GM19035 (cell line): ENCODE measurements around the gene EBF3.

Source experiments
- ATAC-seq: cut with Tn5 transposase; IDR thresholded peaks from one replicate; pipeline ENCODE4 v1.9.1; 2021; ENCODE audit not compliant: unreplicated experiment

Gene EBF3

DNA sequence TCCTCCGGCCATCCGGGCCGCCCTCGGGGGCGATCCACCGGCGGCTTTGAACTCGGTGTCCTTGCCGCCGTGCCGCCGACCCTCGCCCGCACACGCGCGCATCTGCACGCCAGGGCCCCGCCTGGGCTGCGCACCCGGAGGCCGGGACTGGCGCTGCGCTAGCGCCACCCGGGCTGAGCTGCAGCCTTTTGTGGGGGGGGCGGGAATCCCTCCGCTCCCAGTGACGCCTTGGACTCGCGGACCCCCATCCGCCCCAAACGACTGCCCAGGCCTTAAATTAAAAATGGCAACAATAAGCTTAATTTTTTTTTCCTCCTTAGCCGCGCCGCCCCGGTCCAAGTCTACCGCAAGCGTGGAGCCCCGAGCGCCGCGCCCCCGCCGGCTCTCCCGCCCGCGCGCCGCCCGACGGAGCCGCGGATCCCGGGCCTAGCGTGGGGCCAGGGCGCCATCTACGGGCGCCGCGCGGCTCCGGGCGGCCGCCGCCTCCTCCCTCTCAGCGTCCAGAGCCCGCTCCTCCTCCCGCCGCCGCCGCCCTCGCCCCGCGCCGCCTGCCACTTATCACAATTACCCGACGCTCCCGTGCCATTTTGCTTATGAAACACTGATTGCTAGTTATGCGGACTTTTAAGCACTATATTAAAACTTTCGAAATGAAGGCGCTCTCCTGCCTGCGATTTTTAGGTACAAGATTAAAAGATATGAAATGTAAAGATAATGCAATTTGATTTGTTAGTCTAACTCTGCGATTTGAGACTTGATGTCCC lies 7.5 kb upstream of the EBF3 start:
- no peak for ATAC-seq

DNA sequence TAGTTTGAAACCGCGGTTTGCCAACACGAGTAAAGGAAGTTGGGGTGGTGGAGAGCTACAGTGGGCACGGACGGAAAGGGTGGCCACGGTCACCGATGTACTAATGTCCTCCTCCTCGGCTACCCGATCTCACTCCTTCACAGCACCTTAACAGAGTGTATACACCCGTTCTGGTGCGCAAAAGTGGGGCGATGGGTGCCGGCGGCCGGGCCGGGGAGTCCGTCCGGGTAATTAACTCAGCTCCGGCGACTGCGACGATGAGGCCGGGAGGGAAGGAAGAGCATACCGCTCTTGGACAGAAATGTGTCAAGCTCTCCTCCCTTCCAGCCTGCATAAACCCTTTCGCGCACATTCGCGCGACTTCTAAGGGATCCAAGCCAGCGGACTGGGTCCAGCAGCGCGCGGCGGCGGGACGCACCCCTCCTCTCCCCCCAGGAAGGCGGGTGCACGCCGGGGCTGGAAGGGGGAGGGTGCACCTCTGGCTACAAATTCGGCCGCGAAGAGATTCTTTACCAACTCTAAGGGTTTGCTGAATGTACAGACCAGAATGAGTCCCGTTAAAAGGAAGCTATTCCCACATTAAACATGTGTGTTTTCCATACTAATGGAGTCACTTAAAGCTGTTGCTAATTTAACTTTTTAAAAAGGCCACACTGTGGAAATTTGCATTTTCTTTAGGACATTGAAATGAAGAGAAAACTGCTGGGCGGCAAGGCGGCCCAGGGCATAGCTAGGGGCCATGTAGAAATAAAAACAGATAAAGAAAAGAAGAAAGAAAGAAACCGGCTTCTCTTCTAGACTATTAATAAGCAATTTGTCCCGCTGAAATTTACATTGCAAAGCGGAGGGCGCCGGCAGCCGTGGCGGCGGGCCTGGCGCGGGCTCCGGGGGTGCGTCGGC lies 6.6 kb upstream of the EBF3 start:
- no peak for ATAC-seq

DNA sequence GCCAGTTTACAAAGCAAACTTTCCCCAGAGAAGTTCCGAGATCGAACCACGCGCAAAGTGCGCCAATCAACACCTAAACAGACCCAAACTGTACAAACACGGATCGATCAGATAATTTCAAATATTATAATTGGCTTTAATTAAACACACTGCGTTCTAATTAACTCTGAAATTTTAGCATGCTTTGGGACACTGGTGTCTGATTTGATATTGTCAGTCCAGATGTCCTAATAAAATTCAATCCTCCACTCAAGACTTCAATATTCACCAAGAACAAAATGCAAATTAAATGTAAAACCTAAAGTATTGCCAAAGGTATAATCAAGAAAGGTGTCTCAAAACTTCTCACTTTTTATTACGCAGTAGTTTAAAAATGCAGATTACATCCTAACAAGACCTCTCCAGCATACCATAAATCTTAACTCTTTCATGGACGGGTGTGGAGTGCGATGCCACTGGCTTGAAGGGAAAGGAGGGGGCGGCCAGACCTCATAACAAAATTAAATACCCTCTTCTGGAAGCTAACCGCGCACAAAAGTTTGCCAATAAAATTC lies 5.9 kb upstream of the EBF3 start:
- ATAC-seq, result no peak

DNA sequence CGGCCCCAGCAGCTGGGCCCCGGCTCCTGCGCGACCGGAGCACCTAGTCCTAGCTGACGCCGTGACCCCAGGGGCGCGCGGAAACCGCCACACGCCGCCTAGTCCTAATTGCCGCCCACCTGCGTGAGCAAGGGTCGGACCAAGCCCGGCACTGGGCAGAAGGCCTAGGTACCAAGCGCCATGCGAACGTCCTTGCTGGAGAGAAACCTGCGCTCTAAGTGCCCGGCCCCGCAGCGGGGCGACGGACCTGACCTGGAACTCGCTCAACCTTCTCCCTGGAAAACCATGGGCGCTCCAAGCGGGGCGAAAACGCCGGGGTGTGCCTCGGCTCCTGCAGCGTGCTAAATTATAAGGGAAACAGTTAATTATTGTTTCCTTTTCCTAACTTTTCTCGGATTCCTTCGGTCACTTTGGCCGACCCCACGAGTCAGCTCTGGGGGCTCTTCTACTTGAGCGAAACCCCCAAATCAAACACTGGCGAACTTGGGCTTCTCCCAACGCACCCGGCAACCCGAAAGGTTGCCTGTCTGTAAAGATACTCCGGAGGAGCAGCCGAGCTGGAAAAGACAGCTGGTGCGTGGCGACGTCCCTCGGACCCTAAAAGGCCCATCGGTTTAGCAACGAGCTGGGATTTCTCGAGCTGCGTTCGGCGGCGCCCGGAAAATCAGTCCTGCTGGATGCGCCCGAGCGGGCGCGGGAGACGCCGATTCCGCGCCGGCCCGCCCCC lies 5.3 kb upstream of the EBF3 start:
- no peak for ATAC-seq

DNA sequence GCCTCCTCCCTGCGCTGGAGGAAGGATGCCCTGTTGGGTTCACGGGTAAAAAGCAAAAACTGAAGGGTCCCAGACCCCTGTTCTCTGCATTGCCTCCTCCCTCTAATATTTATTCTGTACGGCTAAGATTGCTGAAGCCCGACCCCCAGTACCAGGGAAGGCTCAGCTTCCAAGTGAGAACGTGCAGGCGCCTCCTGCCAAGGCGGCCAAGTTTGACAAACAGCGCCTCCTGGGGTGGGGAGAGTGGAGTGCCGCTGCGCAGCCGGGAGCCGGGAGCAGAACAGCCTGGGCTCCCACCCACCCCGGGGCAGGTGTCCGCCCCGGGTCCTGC lies 4.7 kb upstream of the EBF3 start:
- no peak for ATAC-seq

DNA sequence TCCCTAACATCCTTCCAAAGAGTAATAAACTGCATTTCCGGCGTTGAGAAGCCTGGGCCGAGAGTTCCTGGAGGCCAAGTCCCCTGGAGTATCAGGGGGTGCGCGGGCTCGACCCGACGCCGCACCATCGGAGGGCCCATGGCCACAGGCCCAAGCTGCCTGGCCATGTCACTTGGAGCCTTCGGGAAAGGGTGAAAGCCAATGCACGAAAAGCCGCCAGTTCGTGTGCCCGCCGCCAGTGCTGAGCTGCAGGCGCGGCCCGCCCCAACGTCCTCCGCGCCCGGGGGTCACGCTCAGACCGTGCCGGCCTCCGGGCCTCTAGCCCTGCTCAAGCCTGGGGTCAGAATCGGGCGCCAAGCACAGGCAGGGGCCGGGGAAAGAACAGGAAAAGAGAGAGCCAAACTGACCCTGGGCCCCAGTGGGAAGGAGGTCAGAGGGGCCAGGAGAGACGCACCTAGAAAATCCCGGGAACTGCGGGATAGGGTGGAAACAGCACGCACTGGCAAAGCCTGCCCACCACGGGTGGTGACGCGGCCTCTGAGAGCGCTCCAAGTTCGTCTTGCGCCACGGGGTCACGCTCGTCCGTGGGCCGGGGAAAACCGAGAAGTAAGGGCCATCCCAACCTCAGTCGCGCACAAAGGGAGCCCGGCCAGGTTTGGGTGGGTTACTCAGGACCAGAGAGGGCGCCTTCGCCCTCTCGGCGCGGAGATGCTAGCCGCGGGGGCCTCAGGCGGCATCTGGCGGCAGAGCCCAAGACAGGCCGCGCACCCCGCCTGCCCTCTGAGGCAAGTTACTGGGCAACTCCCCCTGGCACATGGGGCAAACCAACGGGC lies 4.2 kb upstream of the EBF3 start:
- no peak for ATAC-seq

DNA sequence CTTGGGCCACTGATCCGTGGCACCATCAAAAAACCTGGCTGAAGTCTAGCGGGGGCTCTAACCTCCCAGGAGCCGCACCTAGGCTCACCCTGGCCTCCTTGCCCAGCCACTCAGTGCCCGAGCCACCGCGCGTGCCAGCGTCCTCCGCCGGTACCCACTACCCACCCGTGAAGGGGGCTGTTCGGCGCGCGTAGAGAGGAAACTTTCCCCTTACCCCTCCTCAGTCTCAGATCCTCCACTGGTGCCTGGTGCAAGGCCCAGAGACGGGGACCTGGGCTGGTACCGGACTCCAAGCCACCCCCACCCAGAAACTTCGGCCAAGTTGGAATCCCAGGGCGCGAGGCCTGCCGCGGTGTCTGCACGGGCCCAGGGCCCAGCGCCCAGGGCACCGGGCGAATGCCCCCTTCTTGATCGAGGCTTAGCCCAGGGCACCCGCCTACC lies 3.5 kb upstream of the EBF3 start:
- no peak for ATAC-seq

DNA sequence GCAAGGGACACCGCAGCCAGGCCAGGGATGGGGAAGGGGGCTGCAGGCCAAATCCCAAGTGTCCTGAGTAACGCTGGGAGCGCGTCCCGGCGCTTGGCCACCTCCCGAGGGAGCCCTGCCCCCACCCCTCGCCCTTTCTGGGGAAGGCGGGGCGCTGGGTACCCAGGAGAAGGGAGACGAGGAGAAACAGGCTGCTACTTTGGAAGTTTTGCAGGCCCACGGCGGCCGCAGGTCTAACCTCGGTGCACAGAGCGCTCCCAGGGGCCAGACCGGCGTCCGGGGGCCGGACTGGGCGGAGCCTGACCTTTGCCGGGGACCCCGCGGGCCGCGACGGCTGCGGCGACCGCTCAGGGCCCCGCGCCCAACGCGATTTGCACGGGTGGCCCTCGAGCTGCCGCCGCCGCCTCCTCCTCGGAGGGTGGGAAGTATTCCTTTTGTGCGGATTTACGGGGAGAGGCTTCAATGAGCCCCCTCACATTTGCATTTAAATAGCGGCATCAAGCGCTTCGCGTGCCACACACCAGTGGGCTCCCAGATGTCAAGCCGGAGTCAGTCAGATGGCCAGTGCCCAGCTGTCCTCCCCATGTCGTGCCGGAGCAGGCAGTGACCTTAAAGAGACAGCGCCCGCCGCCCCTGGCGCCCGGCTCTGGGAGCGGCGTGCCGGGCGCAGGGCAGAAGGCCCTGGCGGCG lies 3.0 kb upstream of the EBF3 start:
- ATAC-seq, result no peak

DNA sequence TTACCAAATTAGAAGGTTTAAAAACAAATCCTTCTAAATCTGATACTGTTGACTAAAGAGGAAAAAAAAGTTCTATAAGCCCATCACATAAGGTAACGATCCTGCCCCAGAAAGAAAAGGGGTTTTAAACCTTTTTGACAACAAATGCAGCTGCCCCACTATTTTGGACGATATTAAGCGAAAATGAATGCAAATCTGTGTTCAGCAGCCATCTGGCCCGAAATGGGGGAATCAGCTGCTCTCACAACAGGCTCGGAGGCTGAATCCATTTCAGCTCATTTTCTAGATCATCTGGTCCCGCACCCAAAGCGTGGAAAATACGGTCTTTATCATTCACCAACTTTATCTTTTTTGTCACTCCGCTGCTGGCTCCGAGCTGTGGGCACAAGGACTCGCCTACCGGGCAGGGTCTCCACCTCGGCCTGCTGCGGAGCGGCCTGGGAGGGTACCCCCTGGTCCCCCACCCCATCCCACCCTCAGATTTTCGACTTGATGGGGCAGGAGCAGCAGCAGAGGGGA lies 2.4 kb upstream of the EBF3 start:
- ATAC-seq, result no peak

DNA sequence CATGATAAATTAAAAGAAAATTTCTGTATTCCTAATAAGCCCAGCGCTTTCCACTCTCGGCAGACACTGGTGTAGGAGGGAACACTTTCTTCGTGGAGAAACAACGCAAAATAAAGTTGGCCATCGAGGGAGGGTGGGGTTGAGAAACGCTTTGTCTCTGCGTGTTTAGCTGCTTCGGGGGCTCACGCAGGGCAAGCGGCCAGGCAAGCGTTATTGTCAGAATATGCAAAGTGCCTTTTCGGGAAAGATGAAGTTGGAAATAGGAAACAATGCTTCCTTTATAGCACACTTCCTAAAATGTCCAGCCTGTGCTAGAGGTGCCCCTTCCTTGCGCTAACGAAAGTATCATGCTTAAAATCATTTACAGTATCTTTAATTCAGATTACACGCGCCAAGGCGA lies 1.9 kb upstream of the EBF3 start:
- ATAC-seq, result no peak

DNA sequence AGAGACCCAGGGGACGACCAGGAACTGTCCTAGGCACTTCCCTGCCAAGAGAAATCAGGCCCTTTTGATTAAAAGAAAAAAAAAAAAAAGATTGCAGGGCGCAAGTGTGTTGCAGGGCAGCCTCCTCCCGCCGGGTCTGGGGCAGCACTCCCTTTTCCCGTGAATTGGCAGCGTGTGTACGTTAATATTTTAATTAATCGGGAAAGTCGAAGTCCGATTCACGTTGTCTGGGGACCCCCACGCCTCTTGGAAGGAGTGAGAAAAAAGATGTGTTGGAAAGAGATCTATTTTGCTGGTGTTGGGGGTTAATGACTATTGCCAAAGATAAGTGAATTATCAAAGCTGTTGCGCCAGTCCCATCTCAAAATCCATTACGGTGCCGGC lies 1.3 kb upstream of the EBF3 start:
- ATAC-seq, result no peak

DNA sequence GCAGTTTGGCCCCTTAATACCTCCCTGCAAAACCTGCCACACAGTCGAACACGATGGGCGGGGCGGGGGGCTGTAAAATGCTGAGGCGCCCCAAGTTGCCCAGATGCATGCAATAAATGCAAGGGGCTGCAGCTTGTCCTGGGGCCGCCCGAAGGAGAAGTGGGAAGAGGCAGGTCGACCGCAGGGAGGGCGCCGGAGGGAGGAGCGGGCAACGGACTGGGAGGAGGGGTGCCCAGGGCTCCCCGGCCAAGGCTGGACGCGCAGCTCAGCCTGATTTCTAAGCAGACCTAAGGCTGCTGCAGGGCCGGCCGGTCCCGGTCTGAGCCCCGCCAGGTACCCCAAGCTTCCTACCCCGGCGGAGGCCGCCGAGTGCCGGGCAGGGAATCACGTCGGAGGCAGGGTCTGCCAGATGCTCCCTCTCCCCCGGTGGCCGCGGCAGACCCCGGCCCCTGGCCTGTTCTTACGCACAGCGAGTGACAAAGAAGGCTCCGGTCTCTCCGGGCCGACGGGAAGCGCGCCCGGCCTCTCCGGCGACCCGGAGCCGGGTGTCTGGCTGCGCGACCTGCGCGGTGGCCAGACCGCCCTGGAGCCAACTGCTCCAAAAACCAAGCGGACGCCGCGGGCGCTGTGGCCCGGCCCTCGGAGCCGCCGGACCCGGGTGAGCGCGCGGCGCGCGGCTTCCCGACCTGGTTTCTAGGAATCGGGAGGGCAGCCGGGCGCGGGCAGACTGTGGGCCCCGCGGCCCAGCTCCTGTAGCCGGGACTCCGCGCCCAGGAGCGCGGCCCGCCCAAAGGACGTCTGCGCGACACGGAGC lies 744 bp upstream of the EBF3 start:
- ATAC-seq, result no peak

DNA sequence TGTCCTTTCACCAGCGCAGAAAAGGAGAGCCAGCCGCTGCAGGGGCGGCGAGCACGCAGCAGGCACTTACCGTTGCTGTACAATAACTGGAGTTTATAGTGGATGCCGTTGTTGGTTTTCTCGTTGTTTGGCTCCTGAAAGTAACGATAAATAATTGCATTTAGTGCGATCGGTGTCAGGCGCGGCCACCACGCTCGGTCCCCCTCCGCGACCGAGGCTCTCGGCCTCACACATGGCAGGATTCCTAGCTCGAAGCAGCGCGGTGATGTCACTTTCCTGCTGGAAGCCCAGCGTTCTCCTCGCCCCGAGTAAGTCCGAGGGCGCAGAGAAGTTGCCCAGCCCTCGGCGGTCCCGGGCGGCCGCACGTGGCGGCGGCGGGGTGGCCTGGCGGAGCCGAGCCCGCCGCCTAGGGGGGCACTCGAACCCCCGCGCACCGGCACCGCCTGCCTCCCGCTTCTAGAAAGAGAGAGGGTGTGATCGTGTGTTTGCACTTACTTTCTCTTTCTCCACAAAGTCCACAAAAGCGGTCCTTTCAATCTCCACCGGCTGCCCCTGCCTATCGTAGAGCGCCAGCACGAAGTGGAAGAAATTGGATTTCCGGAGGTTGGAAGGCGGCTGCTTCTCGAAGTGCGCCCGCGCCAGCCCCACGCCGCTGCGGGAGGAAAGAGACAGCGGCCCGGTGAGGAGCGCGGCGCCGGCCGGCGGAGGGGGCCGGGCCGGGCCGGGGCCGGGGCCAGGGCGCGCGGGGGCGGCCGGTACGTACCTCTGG lies 1.0 kb downstream of the EBF3 start:
- no peak for ATAC-seq

DNA sequence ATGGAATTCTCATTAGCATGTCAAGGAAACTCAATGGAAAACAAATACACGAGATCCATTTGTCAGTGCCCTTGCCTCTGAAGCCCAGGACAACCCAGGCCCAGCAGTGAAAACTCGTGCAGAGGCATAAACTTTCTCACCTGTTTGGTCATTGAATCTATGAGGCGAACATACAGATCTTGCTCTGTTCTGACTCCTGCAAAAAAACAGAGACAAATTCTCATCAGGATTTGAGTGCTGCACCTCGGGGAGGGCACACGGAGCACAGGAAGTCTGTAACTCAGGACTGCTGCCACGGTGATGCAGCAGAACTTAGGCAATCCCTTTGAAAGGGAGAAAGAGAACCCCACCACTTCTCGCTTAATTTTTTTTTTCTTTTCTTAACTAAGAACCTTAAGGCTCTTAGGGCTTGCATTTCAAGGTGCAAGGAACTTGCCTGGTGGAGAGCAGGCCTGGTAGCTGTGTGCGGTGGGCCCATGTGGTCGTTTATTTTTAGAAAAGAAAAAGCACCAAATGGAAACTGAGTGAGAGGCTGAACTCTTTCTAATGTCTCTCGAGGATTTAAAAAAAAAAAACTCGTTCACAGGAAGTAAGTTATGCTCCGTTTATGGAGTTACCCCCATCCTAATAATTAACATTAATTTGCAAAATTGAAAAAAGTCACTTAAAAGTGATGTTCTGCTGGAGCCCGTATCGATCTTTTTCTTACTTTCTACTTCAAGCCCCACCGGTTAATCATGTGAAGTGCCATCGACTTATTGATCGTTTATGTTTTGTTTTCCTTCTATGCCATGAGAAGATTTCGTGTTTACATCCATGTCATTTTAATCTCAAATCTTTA lies 1.8 kb downstream of the EBF3 start:
- no peak for ATAC-seq

DNA sequence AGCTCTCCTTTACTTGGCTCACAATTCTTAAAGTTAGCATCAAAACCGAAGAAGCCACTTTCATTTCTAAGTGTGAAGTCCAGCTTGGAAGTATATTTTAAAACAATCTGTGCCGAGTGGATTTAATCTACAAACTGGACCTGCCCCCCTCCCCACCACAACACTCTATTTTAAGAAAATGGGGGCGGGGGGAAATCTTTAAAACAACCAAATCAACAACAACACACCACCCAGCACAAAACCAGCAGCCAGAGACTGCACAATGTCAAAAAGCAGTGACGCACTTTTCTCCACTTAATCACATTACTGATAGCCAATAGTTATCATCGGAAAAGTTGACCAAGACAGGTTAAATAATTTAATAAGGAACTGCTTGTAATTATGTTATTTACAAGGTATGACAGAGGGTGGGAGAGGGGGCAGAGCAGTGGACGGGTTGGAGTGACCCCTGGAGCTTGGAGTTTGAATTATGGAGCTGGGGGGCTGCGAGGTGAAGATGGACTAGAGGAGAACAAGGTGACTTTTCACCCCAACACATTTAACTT lies 2.8 kb downstream of the EBF3 start:
- ATAC-seq, result no peak

DNA sequence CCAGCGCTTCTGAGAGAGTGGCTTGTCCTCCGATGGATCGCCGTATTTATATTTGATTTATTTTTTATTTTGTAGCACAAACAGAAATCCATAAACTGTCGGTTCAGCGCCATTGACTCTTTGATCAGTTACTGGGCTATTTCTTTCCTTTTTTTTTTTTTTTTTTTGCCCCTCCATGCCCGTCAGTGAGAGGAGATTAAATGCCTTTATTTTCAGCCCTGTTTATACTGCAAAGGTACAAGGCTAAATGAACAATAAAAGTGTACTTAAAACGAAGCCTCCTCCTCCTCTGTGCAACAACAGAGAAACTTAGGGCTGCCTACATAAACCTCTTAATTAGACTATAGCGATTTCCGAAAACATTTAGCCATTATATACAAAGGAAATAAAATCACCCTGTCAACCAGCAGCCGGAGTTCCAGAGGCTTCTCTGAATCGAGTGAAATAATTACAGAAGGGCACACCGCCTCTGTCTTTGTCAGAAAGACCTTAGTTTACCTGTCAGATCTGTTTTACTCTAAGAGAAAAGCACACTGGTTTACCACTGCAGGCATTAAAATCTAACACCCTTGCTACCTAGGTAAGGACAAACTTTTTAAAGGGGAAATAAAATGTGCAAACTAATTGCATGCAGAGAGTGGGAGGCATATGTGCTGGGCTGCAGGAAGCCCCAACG lies 3.5 kb downstream of the EBF3 start:
- no peak for ATAC-seq
